Dedifferentiated amniotic fluid mesenchymal stem cell (primary cell): ENCODE results near the gene EFCAB5.
"Not testable (repeated sequence)": the region's sequence is repeated elsewhere in the genome, so short reads cannot be mapped to it uniquely, and the experiment has no call there.

ENCODE experiments used
- DNase-seq: peaks from one replicate; pipeline ENCODE4 v3.0.0-alpha.2; 2016; ENCODE audit errors: extremely low spot score

EFCAB5 gene

DNA sequence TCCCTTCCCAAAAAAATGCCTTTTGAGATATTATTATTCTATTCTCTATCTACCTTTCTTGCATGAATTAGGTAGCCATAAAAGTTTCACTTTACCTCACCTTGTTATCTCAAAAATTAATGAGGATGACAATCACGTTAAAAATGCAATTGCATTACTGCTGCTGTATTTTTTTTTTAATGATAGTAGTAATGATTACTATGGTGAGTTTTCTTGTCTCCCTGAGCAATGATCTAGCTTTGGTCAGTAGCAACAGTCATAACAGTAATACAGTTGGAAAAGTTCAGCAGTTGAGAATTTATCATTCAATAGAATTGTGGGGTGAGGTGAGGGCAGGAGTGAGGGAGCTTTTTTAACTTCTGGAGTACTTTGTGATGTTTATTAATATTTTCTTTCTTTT, at the start of gene EFCAB5:
EFCAB5 (plus strand) TSS at position 301 of the 400 bp plus-strand sequence. CDS start 163 bp downstream, outside the sequence.
- DNase-seq = no peak

DNA sequence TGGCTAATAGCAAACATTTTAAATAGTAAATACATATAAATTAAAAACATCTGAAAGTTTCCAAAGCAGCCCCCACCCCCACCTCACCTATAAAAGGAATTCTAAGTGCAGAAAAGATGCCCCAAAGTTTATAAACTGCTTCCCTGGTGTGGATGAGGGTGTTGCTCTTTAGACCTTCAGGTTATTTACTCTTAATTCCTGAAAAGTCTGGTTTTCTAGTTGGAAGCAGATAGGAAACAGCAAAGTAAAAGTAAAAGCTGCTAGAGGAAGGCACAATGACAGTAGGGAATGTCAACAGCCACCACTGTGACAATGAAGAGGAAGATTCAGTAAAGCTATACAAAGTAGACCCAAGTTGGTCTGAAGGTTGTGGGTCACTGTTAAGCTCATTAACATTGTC, 49.2 kb upstream of the EFCAB5 start:
- DNase-seq = no peak

DNA sequence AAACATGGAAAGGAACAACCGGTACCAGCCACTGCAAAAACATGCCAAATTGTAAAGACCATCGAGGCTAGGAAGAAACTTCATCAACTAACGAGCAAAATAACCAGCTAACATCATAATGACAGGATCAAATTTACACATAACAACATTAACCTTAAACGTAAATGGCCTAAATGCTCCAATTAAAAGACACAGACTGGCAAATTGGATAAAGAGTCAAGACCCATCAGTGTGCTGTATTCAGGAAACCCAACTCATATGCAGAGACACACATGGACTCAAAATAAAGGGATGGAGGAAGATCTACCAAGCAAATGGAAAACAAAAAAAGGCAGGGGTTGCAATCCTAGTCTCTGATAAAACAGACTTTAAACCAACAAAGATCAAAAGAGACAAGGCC, 44.3 kb upstream of the EFCAB5 start:
- not testable (repeated sequence) for DNase-seq

DNA sequence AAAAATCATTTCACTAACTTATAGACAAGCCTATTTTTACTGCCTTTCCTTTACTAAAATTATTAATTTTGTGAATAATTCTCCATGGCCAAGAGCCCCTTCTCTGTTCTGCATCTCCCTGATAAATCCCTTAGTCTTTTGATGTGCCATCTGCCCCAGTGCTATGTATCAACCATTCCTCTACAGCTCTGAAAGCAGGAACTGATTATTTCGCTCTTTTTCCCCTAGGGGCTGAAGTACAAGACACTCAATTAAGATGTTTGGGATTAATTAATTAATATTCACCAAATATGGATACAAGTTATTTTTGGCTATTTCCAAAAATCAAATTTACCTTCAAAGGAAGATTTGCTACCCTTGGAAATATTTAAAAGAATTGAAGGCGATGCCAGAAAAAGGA, 38.0 kb upstream of the EFCAB5 start:
- no peak for DNase-seq

DNA sequence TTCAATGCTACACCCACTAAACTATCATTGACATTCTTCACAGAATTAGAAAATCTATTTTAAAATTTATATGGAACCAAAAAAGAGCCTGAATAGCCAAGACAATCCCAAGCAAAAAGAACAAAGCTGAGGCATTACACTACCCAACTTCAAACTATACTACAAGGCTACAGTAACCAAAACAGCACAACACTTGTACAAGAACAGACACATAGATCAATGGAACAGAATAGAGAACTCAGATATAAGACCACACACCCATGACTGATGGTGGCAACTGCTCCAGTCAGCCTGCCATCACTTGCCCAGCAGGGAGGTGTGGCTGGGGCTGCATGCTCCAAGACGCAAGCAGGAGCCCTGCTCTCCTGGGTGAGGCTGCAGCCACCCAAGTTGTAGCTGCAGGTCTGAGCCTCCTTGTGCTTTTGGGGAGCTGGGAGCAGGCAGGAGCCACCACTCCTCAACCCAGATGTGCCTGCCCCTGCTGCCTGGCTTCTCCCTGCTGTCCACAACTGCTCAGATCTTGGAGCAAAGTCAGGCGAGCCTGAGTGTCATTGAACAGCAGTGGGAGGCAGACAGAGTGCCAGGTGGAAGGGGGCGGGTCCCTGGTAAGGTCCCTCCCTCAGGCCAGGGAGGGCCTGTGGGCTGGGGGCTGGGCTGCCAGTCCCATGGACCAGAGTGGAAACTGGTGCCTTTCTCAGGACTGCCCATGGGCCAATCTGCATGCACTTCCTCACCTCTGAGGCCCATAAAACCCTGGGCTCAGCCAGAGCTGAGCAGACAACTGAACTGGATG, 36.2 kb upstream of the EFCAB5 start:
- no peak for DNase-seq

DNA sequence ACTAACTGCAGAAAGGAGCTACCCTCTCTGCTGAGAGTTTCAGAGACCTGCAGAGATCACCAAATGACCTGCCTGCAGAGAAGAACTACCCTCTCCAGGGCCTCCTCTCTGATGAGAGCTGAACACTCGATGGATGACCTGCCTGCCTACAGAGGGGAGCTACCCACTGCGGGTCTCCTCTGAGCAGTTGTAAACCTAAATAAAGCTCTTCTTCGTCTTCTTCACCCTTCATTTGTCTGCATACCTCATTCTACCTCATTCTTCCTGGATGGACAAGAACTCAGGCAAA, 35.6 kb upstream of the EFCAB5 start:
- DNase-seq = no peak

DNA sequence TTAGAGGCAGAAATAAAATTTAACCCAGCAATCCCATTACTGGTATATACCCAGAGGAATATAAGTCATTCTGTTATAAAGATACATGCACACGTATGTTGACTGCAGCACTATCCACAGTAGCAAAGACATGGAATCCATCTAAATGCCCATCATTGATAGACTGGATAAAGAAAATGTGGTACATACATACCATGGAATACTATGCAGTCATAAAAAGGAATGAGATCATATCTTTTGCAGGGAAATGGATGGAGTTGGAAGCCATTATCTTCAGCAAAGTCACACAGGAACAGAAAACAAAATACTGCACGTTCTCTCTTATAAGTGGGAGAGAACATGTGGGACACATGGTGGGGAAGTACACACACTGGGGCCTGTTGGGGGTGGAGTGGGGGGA, 34.5 kb upstream of the EFCAB5 start:
- DNase-seq = no peak

DNA sequence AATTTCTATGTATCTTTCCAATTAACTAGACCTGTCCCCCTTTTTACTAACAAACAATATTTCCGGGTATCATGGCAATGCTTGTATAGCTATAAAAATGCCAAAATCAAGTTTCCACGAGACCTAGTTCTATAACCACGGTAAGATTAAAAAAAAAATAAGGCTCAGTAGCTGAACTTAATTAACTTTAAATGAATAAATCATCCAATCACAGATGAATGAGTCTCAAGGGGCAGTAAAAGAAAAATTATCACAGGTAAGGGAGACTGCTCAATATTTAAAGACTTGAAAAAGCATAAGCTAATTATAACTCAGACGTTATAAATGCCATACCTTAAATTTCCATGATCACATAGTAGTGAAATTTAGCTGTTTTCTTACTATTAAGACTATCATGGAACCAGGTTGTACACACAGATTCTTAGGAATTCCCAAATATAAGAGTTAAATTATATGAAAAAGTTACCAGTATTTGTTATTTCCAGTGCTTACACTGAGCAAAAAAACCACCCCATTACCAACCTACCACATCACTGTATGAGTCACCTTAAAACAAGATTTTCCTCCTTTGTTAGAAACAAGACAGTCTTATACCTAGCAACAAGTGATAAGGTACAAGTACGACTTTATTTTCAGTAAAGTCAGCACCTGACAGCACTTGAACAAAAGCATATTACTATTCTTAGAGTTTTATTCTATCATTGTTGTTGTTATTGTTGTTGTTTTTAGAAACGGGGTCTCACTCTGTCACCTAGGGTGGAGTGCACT, 32.0 kb upstream of the EFCAB5 start:
- no peak for DNase-seq

DNA sequence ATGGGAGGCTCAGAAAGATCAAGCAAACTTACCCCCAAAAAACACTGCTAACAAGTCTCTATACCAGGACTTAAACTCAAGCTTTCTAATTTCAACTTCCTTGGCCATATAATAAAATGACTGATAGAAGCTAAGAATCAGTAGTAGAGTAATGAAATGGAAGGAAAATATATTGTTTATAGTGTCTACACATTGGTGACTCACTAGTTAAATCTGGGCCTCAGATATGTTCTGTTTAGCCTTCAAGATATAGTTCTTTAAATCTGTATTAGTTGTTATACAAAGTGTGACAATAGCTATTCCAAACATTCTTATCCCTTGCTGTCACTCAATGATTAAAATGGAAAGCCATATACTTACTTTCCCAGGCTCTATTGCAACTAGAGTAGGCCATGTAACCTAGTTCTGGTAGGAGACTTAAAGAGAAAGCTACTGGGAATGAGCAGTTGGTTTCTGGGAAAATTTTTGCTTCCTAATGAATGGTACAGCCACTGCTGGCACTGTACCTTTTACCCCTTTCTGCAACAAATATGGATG, 29.7 kb upstream of the EFCAB5 start:
- no peak for DNase-seq

DNA sequence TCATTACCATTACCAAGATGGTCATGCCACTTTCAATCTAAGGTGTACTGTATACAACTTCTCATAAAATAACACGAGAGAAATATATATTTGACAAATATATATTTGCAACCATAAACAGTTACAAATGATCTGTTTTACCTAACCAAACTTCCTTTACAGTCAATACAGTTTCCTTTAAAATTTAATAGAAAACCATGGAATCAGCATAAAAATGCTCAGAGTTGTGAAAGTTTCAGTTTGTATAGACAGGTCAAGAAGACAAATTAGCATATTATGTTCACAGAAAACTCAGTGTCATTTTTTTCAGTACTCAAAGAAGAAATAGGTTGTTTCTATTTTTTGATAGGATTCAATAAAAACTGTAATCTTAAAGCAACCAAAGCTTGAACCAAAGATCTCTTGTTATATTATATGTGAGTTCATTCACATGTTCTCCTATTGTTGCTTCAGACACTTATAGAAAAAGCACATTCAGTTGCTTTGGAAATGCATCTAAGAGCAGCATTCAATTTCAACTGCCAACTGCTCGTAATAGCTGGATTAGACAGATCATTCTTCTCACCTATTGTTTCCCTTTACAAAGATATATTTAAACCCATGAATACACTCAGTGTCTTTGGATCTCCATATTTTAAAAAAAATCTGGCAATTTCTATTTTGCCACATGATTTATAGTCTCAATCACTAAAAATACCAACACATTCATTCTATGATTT, 26.5 kb upstream of the EFCAB5 start:
- no peak for DNase-seq

DNA sequence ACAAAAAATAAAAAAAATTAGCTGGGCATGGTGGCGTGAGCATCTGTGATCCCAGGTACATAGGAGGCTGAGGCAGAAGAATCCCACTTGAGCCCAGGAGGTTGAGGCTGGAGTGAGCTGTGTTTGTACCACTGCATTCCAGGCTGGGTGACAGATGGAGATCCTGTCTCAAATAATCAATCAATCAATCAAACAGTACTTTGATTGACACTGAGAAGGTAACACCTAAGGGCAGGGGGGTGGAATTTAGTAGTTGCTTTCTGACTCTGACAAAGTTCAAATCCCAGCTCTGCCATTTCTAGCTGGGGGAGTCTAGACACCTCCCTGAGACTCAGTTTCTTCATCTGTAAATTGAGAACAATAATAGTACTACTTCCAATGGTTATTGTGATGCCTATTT, 23.4 kb upstream of the EFCAB5 start:
- DNase-seq = no peak

DNA sequence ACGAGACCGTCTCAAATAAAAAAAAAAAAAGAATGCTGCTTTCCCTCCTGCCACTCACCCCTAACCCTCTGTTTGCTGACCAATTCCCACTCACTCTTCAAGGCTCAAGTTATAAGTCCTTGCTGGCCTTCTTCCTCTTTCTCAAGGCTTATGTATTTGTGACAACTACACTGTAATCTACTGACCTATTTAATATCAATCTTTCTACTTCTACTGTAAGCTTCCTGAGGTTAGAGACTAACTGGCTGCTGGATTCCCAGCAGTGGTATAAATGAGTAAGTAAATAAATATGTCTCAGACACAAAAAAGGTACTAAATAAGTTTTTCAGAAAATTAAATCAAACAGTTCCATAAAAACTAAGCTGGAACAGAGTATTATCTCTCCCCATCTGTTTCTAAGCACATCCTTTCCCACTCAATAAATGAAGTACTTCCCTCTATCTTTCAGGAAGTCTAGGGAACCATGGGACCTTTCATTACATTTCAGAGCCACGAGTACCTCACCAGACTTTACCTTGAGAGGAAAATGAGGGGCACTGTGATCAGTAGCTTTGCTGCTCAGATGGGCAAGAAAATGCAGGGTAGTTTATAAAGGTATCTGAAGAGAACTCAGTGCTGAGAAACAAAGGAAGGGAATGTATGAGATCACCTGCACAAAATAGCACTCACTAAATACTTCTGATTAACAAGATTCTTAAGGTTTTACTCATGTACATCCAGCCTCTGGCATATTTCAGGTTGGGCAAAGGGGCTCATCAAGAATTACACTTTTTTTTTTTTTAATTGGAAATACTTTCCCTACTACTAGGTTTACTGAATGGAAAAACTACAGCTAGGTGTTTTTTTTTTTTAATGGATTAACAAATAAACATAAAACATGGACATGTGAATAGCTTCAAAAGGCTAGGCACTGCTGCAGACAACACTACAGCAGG, 22.2 kb upstream of the EFCAB5 start:
- no peak for DNase-seq

DNA sequence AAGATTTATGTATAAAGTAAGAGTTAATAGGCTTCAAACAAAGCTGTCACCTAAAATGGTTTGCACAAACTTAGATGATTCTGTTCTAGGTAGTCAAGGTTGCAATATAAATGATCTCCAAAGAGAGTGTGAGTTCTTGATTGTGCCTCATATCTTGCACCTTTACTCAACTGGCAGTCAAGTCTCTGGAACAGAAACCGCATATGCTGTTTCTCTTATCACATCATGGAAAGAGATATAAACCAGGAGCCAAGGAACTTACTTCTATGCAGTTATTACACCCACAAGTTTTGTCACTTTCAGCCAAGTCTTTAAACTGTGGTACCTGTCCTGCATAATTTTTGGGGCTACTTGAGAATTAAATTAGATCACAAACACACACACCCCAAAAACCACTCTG, 16.6 kb upstream of the EFCAB5 start:
- no peak for DNase-seq

DNA sequence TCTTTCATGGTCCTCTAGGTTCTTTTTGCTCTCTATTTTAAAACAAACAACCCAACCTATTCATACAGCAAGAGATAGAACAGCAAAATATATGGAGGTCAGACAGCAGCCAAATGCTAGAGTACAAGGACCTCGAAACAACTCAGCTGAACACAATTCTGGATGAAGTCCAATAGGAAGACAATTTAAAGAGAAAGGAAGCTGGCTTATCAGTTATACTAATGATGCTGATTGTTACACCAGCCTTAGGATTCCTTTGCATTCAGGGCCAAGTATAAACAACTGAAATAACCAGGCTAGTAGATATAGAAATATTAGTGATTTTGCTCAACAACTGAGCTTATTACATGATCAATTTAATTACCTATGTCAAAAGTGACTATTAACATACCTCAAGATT, 13.9 kb upstream of the EFCAB5 start:
- DNase-seq = no peak

DNA sequence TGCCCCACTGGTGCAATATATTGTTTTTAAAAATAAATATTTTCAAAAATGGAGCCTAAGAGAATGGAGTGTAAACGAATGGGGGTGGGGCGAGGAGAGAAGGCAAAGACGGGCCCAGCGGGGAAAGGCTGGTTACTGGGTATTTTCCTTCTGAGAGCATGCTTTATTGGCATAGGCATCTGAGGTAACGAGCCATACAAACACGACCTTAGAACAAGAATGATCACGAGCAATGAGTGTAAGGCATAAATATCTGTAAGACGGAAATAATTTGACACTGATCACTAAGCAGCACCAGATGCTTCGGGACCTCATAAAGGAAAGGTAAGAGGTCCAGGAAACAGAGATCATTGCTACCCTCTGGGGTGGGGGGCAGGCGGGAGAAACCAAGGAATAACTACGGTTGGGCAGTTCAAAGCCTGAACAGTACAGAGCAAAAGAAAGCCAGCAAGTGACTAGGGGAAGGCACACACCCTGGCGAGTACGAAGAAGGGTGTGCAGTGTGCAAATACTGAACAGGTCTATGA, 12.4 kb upstream of the EFCAB5 start:
- DNase-seq = peak; percentile 17

DNA sequence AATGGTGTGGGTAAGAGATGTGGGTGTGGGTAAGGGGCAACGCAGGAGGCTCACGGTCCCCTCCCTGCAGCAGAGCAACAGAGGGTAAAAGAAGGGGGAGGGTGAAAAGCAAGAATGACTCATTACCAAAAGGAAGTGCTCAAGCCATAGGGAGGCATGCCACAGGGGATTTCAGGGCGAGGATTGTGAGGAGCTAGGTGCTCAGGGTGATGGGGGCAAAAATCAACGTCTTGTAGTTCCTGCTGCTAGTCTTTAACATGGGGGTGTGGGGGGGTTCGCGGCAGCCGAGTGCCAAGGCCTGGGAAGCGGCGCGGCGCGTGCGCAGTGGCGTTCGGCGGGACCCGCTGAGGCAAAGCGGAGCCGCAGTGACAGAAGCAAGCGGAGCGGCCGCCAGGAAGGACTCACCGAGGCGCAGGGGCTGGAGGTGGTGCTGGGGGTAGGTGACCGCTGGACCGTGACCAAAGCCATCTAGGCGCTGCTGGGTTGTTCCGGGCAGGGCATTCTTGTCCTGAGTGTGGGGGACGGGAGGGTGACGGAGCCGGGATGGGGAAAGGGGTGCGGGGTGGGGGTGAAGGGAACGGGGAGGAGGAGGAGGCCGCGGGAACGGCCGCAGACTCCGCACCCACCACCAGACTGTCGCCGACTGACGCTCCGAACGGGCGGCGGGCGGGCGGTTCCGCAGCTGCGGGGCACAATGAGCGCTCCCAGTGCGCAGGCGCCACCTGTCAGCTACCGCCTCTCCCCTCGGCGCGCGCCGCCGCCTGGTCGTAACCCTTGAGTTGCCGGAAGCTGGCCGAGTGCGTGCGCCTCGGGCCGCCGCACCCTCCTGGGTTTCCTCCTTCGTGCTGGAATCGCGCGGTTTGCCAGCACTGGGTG, 11.7 kb upstream of the EFCAB5 start, which contains the start of gene SSH2:
SSH2 (minus strand) TSS at position 696 of the 876 bp plus-strand sequence; CDS start at position 468, 228 bp downstream.
- peak; percentile 62 for DNase-seq

DNA sequence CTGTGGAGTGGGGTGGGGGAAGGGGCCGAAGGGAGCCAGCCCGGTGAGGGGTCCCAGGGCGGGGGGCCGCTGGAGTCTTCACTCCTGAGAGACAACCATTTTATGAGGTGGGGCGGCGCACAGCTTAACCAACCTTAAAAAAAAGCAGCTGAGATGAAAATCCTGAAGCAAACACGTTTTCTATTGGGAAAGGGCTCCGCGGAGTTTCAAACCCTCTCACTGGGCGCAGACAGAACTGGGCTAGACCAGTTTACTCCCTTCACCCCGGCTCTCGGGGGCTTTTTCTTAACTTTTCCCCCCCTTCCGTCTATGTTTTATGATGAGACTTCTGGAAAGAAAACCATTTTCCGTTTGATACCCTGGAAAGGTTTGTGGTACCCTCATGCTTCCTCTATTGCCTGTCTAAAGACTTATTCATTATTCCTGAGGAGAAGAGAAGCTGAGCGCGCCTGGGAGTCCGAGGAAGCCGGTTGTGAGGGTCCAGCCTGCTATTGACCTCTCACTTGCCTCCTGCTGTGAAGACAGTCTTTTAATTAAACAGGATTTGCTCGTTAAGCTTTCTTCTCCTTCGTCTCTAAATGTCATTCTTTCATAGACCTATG, 10.9 kb upstream of the EFCAB5 start:
- DNase-seq = peak; percentile 38

DNA sequence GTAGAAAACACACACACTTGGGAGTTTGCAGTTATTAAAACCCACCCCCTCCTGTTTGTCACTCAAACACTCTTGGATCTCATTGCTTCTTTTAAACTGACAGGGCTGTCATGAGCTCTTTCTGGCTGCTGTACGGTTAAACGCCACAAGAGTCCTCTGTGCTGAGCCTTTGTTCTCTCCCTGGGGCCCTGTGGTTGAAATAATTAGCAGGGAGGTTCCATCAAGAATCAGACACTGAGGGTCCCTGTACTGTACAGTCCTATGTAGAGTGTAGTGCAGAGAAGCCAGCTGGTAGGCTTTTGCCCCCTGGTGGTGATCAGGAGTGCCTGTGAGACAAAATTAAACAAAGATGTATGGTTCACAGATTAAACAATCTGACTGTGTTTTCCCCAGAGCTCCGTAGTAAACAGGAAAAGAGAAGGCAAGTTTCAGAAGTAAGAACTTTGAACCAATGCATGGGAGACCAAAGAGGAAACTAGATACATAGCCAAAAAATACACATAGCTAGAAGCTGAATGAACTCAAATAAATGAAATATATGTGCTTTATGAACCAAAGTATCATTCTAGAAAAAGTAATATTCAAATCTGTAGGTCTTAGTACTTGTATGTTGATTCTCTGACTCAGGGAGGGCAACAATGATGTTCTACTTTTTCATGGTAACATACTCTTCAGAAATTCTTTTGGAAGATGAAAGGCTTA, 10.1 kb upstream of the EFCAB5 start:
- peak; percentile 84 for DNase-seq

DNA sequence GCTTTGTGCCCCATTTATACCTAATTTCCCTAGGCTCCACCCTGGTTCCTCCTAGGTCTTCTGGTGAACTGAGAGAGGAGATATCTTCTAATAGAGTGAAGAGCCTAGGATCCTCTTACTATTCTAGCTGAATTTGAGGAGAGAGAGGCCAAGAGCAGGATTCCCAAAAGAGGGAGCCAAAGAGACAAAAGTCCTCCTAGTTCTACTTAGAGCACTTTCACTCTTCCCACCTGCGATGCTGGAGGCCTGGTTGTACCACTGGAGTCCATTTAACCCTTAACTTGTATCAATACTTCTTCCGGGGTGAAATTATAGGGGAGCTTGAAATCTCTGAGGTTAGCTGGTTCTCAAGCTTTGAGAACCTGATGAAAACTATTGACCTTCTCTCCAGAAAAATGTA, 8.1 kb upstream of the EFCAB5 start:
- DNase-seq = no peak
